HepG2 (cell line): ENCODE measurements around the gene NUFIP1. TPM values are rescaled to one million over a fixed set of nuclear protein-coding genes. Genes with fewer than 3 reads are reported as not detected.
A peak's percentile ranks its signal among the peaks of the same experiment; 100 is the strongest.

Experiments
- DNMT3B ChIP-seq: conservative IDR thresholded peaks from 2 replicates; pipeline ENCODE4 v1.6.1; 2016; ENCODE audit warnings: missing biosample characterization, control low read depth
- GABPA ChIP-seq, 2 experiments: IDR thresholded peaks; 2 replicates each; pipeline ENCODE4 v1.6.1; 2011 to 2016; ENCODE audit warnings: low read depth in 2 of 2, low read length in 1 of 2, missing biosample characterization in 1 of 2, missing genetic modification characterization in 1 of 2
- HNRNPL ChIP-seq: fragments of 200-400 bp; formaldehyde crosslinking; IDR thresholded peaks from 2 replicates; pipeline ENCODE4 v1.6.1; 2017; ENCODE audit warnings: mild to moderate bottlenecking, low read depth, low read length
- KLF13 ChIP-seq: sonication (generic); formaldehyde crosslinking; IDR thresholded peaks from 2 replicates; pipeline ENCODE4 v1.4.0; 2020; ENCODE audit warnings: mild to moderate bottlenecking, missing genetic modification reagents
- MIER2 ChIP-seq: IDR thresholded peaks from 2 replicates; pipeline ENCODE4 v1.6.1; 2016; ENCODE audit warnings: missing biosample characterization, missing genetic modification reagents
- NR2F1 ChIP-seq, 2 experiments: fragments of 450-650 bp in 1 of 2; formaldehyde crosslinking in 1 of 2; IDR thresholded peaks; 2 replicates each; pipeline versions ENCODE4 v1.5.0 to v1.6.1; 2016 to 2020; ENCODE audit warnings: mild to moderate bottlenecking in 1 of 2, missing compliant biosample characterization in 1 of 2, missing genetic modification reagents in 1 of 2, moderate library complexity in 1 of 2
- RFX3 ChIP-seq: IDR thresholded peaks from 2 replicates; pipeline ENCODE4 v1.6.1; 2016; ENCODE audit warnings: missing biosample characterization, missing genetic modification reagents
- SNAPC2 ChIP-seq: sonication (generic); formaldehyde crosslinking; IDR thresholded peaks from 2 replicates; pipeline ENCODE4 v1.8.1; 2022; ENCODE audit warnings: mild to moderate bottlenecking, missing genetic modification reagents
- USF2 ChIP-seq, 2 experiments: sonication (generic) in 1 of 2; formaldehyde crosslinking in 1 of 2; IDR thresholded peaks; 2 replicates each; pipeline versions ENCODE4 v1.5.1 to v1.6.1; 2011 to 2020; ENCODE audit warnings: borderline replicate concordance in 1 of 2, low read depth in 1 of 2, low read length in 1 of 2, mild to moderate bottlenecking in 1 of 2, missing genetic modification reagents in 1 of 2, moderate library complexity in 1 of 2
- ZNF10 ChIP-seq: sonication (generic); formaldehyde crosslinking; IDR thresholded peaks from 2 replicates; pipeline ENCODE4 v1.4.0; 2020; ENCODE audit warnings: mild to moderate bottlenecking, low read depth, missing genetic modification reagents, borderline replicate concordance
- ZNF260 ChIP-seq: sonication (generic); formaldehyde crosslinking; IDR thresholded peaks from 2 replicates; pipeline ENCODE4 v1.4.0; 2020; ENCODE audit warnings: missing genetic modification reagents, low read depth, mild to moderate bottlenecking, borderline replicate concordance
- ZNF264 ChIP-seq: sonication (generic); formaldehyde crosslinking; IDR thresholded peaks from 2 replicates; pipeline ENCODE4 v1.4.0; 2020; ENCODE audit warnings: missing genetic modification reagents
- ZNF558 ChIP-seq: sonication (generic); formaldehyde crosslinking; IDR thresholded peaks from 2 replicates; pipeline ENCODE4 v1.9.0; 2022; ENCODE audit warnings: mild to moderate bottlenecking, missing genetic modification reagents, borderline replicate concordance
- ZNF570 ChIP-seq: sonication (generic); formaldehyde crosslinking; IDR thresholded peaks from 2 replicates; pipeline ENCODE4 v1.4.0; 2020; ENCODE audit warnings: mild to moderate bottlenecking, missing genetic modification reagents, borderline replicate concordance
- ZNF75D ChIP-seq: sonication (generic); formaldehyde crosslinking; IDR thresholded peaks from 2 replicates; pipeline ENCODE4 v1.8.1; 2023; ENCODE audit warnings: missing genetic modification reagents, mild to moderate bottlenecking, borderline replicate concordance
- polyA plus RNA-seq, 8 experiments: library from polyadenylated mRNA; depleted of rRNA in 3 of 8; stranded (reverse) in 7 of 8; unstranded in 1 of 8; fragments of >200 nt; fragmentation: Illumina TruSeq in 4 of 8; extraction: Trizol in 4 of 8; gene quantifications; 2 replicates each; pipeline versions ENCODE4 v1.2.1 to v1.2.3, GENCODE V29; 2011 to 2016; ENCODE audit warnings: low read depth in 4 of 8, missing spikeins in 1 of 8, mixed read lengths in 1 of 8; ENCODE audit not compliant: insufficient read depth in 1 of 8
- total RNA-seq, 5 experiments: library from RNA; depleted of rRNA; stranded (reverse); fragments of >200 nt; fragmentation: Illumina TruSeq; extraction: Trizol; gene quantifications; 2 replicates each; pipeline ENCODE4 v1.2.3, GENCODE V29; 2016; ENCODE audit warnings: low read depth in 1 of 5
- TF ChIP-seq, protein P1 (sequence below): sonication (generic); formaldehyde crosslinking; IDR thresholded peaks from 2 replicates; pipeline ENCODE4 v1.4.0; 2020; ENCODE audit warnings: missing genetic modification reagents, borderline replicate concordance
- TF ChIP-seq, protein P2 (sequence below): sonication (generic); formaldehyde crosslinking; IDR thresholded peaks from 2 replicates; pipeline ENCODE4 v1.4.0; 2020; ENCODE audit warnings: missing genetic modification reagents, borderline replicate concordance

Gene NUFIP1
- total and polyA plus RNA-seq, 2 of the 13 experiments (the other 11 are each of a cell fraction or from before 2014, with no cell fraction given), result 1.9 to 10.3 TPM

GRCh38 chr13:44917589-44918325 lies 71.5 kb downstream of the NUFIP1 start (continued):
- TF ChIP-seq, protein P1, sequence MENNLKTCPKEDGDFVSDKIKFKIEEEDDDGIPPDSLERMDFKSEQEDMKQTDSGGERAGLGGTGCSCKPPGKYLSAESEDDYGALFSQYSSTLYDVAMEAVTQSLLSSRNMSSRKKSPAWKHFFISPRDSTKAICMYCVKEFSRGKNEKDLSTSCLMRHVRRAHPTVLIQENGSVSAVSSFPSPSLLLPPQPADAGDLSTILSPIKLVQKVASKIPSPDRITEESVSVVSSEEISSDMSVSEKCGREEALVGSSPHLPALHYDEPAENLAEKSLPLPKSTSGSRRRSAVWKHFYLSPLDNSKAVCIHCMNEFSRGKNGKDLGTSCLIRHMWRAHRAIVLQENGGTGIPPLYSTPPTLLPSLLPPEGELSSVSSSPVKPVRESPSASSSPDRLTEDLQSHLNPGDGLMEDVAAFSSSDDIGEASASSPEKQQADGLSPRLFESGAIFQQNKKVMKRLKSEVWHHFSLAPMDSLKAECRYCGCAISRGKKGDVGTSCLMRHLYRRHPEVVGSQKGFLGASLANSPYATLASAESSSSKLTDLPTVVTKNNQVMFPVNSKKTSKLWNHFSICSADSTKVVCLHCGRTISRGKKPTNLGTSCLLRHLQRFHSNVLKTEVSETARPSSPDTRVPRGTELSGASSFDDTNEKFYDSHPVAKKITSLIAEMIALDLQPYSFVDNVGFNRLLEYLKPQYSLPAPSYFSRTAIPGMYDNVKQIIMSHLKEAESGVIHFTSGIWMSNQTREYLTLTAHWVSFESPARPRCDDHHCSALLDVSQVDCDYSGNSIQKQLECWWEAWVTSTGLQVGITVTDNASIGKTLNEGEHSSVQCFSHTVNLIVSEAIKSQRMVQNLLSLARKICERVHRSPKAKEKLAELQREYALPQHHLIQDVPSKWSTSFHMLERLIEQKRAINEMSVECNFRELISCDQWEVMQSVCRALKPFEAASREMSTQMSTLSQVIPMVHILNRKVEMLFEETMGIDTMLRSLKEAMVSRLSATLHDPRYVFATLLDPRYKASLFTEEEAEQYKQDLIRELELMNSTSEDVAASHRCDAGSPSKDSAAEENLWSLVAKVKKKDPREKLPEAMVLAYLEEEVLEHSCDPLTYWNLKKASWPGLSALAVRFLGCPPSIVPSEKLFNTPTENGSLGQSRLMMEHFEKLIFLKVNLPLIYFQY (CRISPR knock-in tag), result 0 out of 2 replicates have a peak, but pooled peaks have one; percentile 30
- TF ChIP-seq RFX3 (CRISPR knock-in tag), result no peak
- TF ChIP-seq ZNF10, result no peak
- peak; percentile 81; the same call in 1 of the 2 replicates for TF ChIP-seq ZNF558 (CRISPR knock-in tag)
- no peak for TF ChIP-seq GABPA (IDR thresholded peaks at IDR 0.05; ENCODE audit: low read depth, low read length)
- peak; percentile 77 for TF ChIP-seq GABPA (CRISPR knock-in tag; IDR thresholded peaks at IDR 0.05; ENCODE audit: low read depth)
- no peak for TF ChIP-seq HNRNPL
- peak; percentile 34; the same call in 1 of the 2 replicates for TF ChIP-seq SNAPC2 (CRISPR knock-in tag)
- no peak for TF ChIP-seq KLF13 (CRISPR knock-in tag)
- TF ChIP-seq ZNF570, result no peak
- no peak for TF ChIP-seq ZNF260
- no peak for TF ChIP-seq MIER2 (CRISPR knock-in tag)
- no peak for TF ChIP-seq ZNF75D (CRISPR knock-in tag)
- 0 out of 2 replicates have a peak, but pooled peaks have one; percentile 26 for TF ChIP-seq DNMT3B (CRISPR knock-in tag)
- TF ChIP-seq USF2 (IDR thresholded peaks at IDR 0.05; ENCODE audit: low read depth, low read length), result no peak
- TF ChIP-seq USF2 (CRISPR knock-in tag; IDR thresholded peaks at IDR 0.05; ENCODE audit: borderline replicate concordance), result no peak
- TF ChIP-seq, protein P2, sequence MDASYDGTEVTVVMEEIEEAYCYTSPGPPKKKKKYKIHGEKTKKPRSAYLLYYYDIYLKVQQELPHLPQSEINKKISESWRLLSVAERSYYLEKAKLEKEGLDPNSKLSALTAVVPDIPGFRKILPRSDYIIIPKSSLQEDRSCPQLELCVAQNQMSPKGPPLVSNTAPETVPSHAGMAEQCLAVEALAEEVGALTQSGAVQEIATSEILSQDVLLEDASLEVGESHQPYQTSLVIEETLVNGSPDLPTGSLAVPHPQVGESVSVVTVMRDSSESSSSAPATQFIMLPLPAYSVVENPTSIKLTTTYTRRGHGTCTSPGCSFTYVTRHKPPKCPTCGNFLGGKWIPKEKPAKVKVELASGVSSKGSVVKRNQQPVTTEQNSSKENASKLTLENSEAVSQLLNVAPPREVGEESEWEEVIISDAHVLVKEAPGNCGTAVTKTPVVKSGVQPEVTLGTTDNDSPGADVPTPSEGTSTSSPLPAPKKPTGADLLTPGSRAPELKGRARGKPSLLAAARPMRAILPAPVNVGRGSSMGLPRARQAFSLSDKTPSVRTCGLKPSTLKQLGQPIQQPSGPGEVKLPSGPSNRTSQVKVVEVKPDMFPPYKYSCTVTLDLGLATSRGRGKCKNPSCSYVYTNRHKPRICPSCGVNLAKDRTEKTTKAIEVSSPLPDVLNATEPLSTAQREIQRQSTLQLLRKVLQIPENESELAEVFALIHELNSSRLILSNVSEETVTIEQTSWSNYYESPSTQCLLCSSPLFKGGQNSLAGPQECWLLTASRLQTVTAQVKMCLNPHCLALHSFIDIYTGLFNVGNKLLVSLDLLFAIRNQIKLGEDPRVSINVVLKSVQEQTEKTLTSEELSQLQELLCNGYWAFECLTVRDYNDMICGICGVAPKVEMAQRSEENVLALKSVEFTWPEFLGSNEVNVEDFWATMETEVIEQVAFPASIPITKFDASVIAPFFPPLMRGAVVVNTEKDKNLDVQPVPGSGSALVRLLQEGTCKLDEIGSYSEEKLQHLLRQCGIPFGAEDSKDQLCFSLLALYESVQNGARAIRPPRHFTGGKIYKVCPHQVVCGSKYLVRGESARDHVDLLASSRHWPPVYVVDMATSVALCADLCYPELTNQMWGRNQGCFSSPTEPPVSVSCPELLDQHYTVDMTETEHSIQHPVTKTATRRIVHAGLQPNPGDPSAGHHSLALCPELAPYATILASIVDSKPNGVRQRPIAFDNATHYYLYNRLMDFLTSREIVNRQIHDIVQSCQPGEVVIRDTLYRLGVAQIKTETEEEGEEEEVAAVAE (CRISPR knock-in tag), result peak; percentile 69
- TF ChIP-seq ZNF264 (CRISPR knock-in tag), result no peak
- peak in 1 of 2 experiments; percentile 74; a peak in 2 of 4 replicates for TF ChIP-seq NR2F1 (CRISPR knock-in tag; IDR thresholded peaks at IDR 0.05)
